Activated gamma-delta T cell (primary cell): ENCODE measurements around the gene ST6GALNAC6.
"Not testable (repeated sequence)": the region's sequence is repeated elsewhere in the genome, so short reads cannot be mapped to it uniquely, and the experiment has no call there.

Experiments used
- DNase-seq: peaks from one replicate; lab custom pipeline; 2025; lab: John Stamatoyannopoulos, UW

The ST6GALNAC6 gene

GRCh38 chr9:127873223-127873691, 26.1 kb downstream of the ST6GALNAC6 start:
- no peak for DNase-seq

DNA sequence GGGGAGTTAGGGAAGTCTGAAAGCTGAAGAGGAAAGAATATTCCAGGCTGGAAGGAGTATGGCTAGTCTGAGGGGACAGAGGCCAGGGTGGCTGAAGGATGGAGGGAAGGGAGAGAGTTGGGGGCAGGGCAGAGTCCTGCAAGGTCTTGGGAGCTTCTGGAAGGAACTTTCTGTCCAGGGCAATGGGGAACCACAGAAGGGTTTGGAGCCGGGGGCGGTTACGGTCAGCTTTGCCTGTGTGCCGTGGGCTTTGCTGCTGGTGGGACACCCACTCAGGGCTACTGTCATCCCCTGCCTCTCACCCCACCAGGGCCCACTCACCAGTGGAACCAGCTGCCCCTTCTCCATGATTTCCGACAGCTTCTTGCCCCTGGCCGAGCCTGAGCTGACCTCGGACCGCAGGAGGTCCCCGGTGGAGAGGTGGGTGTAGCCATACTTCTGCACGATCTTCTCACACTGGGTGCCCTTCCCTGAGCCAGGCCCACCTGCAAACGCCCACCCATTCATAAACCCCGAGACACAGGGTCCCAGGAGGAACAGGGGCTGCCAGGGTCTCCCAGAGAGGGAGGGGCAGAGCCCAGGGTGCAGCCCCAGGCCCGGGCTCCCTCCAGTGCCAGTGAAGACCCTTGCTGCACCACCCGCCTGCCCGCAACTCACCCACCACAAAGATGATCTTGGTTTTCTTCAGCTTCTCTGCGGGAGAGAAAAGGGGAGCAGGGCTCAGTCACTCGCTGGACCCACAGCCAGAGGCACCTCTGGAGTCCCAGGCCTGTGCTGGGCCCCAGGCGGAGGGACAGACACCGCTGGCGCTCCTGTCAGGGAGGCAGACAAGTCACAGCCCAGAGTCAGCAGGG, 26.8 kb downstream of the ST6GALNAC6 start:
- no peak for DNase-seq

DNA sequence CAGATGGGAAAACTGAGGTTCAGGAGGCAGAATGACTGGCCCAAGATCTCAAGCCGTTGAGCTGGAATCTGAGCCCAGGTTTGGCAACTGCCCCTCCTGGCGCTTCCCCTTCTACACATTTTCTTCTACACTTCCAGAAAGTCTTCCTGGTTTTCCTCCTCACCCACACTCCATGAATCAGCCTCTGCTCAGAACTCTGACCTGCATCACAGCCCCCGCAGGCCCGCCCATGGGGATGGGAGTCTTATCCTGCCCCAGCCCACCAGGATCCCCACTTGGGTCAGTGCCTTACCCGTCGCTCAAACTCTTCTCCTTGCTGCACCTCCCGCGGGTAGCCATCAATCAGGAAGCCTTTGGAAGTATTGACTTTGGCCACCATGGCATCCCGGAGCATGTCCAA, 27.9 kb downstream of the ST6GALNAC6 start:
- DNase-seq, result no peak

- DNase-seq, result no peak
Observed at GRCh38 chr9:127870887-127871286, 28.5 kb downstream of the ST6GALNAC6 start.

DNA sequence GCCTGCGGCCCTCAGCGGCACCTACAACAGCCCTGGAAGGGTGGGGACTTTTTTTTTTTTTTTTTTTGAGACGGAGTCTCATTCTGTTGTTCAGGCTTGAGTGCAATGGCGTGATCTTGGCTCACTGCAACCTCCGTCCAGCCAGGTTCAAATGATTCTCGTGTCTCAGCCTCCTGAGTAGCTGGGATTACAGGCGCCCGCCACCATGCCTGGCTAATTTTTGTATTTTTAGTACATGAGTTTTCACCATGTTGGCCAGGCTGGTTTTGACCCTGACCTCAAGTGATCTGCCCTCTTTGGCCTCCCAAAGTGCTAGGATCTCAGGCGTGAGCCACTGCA, 29.3 kb downstream of the ST6GALNAC6 start:
- not testable (repeated sequence) for DNase-seq

DNA sequence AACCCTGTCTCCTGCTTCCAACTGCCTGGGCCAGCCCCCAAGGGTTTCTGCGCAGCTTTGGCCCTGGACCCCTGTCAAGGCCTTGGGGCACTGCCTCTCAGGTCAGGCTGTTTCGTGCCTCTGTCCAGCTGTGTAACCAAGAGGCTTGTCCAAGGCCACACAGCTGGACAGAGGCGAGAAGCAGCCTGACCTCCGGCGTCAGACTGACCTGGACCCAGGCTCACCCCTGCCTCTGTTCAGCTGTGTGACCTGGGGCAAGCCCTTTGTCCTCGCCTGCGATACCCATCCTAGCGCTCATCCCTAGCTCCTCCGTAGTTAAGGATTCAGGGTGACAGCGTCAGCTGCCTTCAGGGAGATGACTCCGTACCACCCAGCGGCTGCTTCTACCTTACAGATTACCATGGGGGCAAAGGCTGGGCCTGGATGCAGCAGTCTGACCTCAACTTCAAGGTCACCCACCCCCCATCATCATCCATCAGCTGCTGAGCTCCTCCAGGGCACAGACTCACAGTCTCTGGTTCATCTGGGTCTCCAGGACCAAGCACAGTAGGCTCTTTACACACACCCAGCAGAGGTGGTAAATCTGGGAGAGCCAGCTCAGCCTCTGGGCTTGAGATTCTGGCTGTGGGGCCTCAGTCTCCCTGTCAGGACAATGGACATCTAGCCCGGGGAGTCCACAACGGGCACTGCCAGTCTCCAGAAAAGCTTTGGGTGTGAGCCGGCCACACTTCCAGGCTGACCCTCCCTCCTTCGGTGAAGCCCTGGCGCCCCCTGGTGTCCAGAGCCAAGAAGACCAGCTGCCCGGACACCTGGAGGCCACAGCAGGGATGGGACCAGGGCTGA, 29.9 kb downstream of the ST6GALNAC6 start:
- DNase-seq, result peak; percentile 35

DNA sequence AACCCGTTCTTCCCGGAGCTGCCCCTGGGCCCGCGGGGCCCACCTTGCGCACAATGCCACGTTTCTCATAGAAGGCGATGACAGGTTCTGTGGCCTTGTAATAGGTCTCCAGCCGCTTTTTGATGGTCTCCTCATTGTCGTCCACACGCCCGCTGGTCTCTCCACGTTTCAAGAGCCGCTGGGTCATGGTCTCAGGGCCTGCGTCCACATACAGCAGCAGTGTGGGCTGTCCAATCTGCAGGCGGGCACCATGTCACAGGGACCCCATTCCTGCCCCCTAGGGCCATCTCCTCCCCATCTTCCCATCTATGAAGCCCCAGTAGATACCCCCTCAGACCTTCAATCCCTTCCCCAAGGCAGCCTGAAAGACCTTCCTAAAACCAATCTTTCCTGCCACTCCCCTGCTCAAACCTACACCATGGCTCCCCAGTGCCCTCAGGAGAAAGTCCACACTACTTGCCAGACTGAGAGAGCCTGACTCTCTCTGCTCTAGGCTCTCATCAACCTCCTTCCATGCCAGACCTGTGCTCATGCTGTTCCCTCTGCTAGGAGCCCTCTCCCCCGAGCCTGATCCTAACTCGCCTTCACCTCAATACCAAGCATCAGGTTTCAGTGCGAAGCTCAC, 31.0 kb downstream of the ST6GALNAC6 start:
- no peak for DNase-seq

DNA sequence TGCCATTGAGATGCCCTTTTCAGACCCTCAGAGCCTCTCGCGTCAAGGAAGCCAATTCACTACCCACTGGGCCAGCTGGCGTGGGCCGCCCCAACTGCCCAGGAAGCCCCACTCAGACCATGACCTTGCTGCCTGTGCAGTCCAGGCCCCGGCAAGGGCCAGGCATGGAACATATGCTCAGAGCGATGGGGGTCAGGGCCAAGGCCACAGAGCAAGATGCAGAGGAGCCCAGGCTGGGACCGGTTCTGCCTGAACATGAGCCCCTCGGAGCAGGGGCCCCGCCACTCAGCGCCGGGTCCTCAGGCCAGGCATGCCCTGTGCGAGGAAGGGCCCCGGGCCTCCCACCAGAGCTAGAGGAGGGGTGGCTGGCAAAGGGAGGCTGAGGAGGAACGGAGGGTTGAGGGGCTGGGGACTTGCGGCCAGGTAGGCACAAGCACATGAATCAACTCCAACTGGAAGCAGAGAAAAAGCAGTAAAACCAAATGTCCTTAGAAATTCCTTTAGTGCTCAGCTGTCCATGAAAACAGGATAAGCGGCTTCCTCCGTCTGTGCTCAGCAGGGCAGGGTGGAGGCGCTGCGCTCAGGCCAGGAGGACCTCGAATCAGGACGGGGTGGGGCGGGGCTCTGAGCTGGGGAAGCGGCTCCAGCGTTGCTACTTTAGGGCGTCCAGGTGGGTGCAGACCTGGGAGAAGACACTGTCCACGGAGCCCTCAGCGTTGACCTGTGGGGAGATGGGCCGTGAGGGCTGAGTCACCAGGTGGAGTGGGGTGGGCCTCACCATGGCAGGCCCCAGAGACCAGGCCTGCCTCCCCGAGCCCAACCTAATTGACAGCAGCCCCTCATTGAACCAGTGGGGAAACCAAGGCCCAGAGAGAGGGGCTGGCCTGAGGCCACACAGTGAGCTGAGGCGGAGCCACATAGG, 31.8 kb downstream of the ST6GALNAC6 start:
- no peak for DNase-seq

DNA sequence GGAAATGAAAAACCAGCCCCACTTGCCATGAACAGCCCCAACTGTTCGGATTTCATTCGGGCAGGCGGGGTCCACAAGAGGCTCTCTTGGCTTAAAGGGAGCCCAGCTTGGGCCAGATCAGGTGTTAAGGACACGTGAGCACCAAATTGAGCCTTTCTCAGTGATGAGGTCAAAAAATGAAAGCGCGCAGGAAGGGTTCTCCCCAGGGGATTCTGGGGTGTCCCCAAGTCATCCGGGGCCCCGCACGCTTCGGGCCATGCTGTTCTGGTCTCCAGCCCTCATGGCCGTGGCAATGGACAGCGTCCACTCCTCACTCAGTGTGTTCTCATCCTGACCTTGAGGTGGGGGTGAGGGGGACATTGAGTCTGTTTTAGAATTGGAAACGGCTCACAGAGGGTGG, 32.9 kb downstream of the ST6GALNAC6 start:
- no peak for DNase-seq

DNA sequence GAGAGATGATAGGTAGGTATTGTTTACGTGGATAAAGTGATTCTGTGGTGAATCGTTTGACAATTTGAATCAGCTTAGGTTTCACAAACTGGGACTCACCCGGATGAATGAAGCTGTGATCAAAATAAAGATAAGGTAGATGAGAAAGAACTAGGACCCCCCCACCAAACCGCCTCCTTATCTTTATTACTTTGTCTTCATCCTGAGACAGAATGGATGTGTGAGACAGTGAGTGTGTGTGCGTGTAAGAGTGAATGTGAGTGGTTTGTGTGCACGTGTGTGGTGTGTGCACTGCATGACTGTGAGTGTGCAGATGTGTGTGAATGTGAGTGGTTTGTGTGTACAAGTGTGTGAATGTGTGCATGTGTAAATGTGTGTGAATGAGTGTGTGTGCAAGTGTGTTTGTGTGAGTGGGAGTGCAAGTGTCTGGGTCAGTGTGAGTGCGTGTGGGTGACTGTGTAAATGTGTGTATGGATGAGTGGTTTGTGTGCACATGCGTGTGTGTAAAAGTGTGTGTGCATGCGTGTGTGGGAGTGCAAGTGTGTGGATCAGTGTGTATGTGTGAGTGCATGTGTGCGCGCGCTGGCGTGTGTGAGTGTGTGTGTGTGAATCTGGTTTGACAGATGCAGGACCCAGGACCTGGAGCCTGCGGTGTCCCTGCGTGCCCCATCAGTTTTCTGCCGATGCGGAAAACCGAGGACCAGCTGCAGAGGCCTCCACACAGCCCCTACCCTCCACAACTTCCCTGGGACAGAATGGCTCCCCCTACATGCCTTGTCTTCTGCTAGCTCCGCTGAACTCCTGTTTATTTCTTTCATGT, 33.5 kb downstream of the ST6GALNAC6 start:
- DNase-seq, result no peak

DNA sequence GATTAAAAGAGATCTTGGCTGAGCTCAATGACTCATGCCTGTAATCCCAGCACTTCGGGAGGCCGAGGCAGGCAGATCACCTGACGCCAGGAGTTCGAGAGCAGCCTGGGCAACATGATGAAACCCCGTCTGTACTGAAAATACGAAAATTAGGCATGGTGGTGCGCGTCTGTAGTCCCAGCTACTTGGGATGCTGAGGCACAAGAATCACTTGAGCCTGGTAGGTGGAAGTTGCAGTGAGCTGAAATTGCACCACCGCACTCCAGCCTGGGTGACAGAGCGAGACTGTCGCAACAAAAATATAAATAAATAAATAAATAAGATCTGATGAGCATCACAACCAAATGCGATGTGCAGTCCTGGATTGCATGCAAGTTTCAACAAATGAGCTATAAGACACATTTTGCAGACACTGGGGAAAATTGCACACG, 36.2 kb downstream of the ST6GALNAC6 start:
- DNase-seq, result no peak

GRCh38 chr9:127862075-127863011, 37.1 kb downstream of the ST6GALNAC6 start:
- peak; percentile 49 for DNase-seq

DNA sequence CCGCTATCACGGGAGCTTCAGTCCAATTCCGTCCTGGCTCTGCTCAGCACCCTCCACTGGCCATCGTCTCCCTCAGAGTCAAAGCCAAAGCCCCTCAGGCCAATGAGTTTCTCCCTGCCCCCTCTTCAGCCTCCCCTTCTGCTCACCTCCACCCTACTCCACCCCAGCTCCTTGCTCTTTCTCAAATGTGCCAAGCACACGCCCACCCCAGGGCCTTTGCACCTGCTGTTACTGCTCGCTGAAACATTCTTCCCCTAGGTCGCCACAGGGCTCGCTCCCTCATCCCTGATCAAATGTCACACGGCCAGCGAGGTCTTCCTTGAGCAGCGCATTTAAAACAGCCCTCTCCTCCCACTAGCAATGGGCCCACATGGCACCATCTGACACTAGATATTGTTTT, 38.6 kb downstream of the ST6GALNAC6 start:
- DNase-seq, result no peak

GRCh38 chr9:127860260-127860659, 39.1 kb downstream of the ST6GALNAC6 start:
- no peak for DNase-seq

- no peak for DNase-seq
Observed at GRCh38 chr9:127858041-127858512, 41.3 kb downstream of the ST6GALNAC6 start.

DNA sequence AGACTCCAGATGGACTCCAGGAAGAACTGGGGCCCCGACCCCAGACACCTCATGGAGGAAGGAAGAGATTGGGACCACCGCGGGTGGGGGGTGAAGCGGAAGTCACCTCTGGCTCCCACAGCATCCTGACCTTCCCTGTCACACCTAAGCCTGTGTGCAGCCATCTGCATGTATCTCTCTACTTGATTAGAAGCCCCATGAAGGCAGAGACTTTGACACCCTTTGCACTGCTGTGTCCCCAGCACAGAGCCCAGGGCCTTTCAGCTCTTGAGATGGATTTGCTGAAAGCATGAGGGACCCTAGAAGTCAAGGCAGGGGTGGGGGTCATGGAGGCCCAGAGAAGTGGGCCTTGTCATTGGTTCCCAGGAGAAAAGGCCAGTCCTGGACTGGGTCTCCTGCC, 42.1 kb downstream of the ST6GALNAC6 start:
- DNase-seq, result no peak

DNA sequence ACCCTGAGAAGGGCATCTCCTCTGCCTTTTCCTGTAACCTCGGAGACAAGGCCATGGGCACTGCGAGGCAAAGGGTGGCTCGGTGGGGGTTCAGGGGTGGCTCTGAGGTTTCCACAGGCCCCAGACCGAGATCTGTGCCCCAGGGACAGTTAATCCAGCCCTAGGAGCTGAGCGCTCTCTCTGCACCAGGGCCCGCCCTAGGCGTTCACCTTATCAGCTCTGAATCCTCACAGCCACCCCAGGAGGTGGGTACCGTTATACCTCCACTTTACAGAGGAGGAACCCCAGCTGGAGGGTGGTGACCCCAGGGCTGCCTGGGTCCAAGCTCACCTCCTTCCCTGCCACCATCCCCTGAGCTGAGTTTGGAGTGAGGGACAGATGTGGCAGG, 42.7 kb downstream of the ST6GALNAC6 start:
- DNase-seq, result no peak

DNA sequence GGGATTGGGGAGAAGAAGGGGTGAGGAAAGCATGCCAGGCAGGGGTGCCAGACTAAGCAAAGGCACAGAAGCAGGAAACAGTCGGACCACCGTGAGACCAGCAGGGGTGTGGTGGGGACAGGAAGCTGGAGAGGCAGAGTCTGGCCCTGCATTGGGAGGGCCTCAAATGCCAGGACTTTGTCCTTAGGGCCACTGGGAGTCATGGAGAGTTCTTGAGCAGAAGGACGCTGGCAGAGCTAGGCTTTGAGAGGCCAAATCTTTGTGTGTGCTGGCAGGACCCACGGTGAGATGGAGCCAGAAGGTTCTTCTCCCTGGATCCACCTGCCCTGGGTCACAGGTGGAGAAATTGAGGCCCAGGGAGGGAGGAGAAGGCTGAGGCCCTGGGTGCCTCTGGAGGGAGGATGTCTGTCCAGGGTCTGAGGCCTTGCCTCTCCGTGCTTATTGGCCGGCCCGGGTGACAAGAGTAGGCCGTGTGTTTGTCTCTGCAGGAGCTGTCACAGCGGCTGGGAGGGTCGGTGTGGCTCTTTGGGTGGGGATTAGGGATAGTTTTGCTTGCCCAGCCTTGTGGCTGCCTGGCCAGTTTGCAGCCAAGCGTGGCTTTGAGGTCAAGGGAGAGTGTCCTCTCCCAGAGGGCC, 43.2 kb downstream of the ST6GALNAC6 start:
- DNase-seq, result no peak

- no peak for DNase-seq
Observed at GRCh38 chr9:127855522-127855921, 43.9 kb downstream of the ST6GALNAC6 start.
